Tibial nerve (tissue), 4 donors: ENCODE results near the gene DOK3.

ENCODE experiments used
- CTCF ChIP-seq, 5 experiments: fragments of 200-600 bp in 3 of 5; fragments of 450-650 bp in 2 of 5; sonication (generic) in 3 of 5; IDR thresholded peaks; one replicate each; pipeline ENCODE4 v1.5.1; 2016 to 2019; ENCODE audit warnings: antibody characterized with exemption in 5 of 5, mild to moderate bottlenecking in 3 of 5, moderate library complexity in 2 of 5
- EP300 ChIP-seq, 2 donors: sonication (generic); formaldehyde crosslinking; IDR thresholded peaks; one replicate each; pipeline ENCODE4 v1.6.1; 2017; ENCODE audit warnings: antibody characterized with exemption in 2 of 2, mild to moderate bottlenecking in 1 of 2
- POLR2A ChIP-seq, 2 donors: fragments of 450-650 bp; IDR thresholded peaks; one replicate each; pipeline ENCODE4 v1.6.1; 2017; ENCODE audit warnings: antibody characterized with exemption in 2 of 2, mild to moderate bottlenecking in 2 of 2, moderate library complexity in 2 of 2

- TF ChIP-seq CTCF (IDR thresholded peaks at IDR 0.05) (no peak), EP300 (IDR thresholded peaks at IDR 0.05) (no peak), POLR2A (IDR thresholded peaks at IDR 0.05) (no peak)
Observed at GRCh38 chr5:177503351-177504085, 6.1 kb downstream of the DOK3 start.
